Measurements from ENCODE around the gene MOV10.

GRCh38 chr1:112636597-112637253 lies 37.7 kb upstream of the MOV10 start:
- no peak for TF ChIP-seq CTCF (IDR thresholded peaks at IDR 0.05; ENCODE audit: poor library complexity, severe bottlenecking)
- no peak for TF ChIP-seq POLR2AphosphoS5 (IDR thresholded peaks at IDR 0.05)
- TF ChIP-seq REST (IDR thresholded peaks at IDR 0.05; ENCODE audit: borderline replicate concordance) = no peak
